ENCODE data around the gene CYB561D2.

CYB561D2 gene

GRCh38 chr3:50365080-50365841, 14.6 kb downstream of the CYB561D2 start:
- peak; percentile 78 for DNase-seq (ENCODE audit: low spot score)

- no peak for DNase-seq (ENCODE audit: low spot score)
These were observed 15.2 kb downstream of the CYB561D2 start for GRCh38 chr3:50365842-50366220.

GRCh38 chr3:50369012-50369670, 18.5 kb downstream of the CYB561D2 start:
- DNase-seq (ENCODE audit: low spot score) = no peak

GRCh38 chr3:50370594-50370993, 19.9 kb downstream of the CYB561D2 start:
- peak; percentile 59 for DNase-seq (ENCODE audit: low spot score)

- DNase-seq (ENCODE audit: low spot score) = no peak
These were observed 20.5 kb downstream of the CYB561D2 start for GRCh38 chr3:50371133-50371685.

- DNase-seq (ENCODE audit: low spot score) = peak; percentile 75
These were observed 21.7 kb downstream of the CYB561D2 start for GRCh38 chr3:50372349-50372748.

- peak; percentile 61 for DNase-seq (ENCODE audit: low spot score)
These were observed 22.7 kb downstream of the CYB561D2 start for GRCh38 chr3:50373146-50374051.

- no peak for DNase-seq (ENCODE audit: low spot score)
These were observed 23.9 kb downstream of the CYB561D2 start for GRCh38 chr3:50374363-50375257.

GRCh38 chr3:50375258-50375931, 24.7 kb downstream of the CYB561D2 start:
- DNase-seq (ENCODE audit: low spot score) = no peak

GRCh38 chr3:50378024-50378423, 27.4 kb downstream of the CYB561D2 start:
- no peak for DNase-seq (ENCODE audit: low spot score)

- no peak for DNase-seq (ENCODE audit: low spot score)
These were observed 28.1 kb downstream of the CYB561D2 start for GRCh38 chr3:50378757-50379156.

GRCh38 chr3:50380405-50381085, 29.9 kb downstream of the CYB561D2 start:
- DNase-seq (ENCODE audit: low spot score) = no peak

- DNase-seq (ENCODE audit: low spot score) = peak; percentile 76
These were observed 30.7 kb downstream of the CYB561D2 start for GRCh38 chr3:50381383-50381782.

GRCh38 chr3:50382722-50383121, 32.1 kb downstream of the CYB561D2 start:
- no peak for DNase-seq (ENCODE audit: low spot score)

GRCh38 chr3:50383750-50384149, 33.1 kb downstream of the CYB561D2 start:
- DNase-seq (ENCODE audit: low spot score) = no peak

GRCh38 chr3:50385754-50386153, 35.1 kb downstream of the CYB561D2 start:
- no peak for DNase-seq (ENCODE audit: low spot score)

GRCh38 chr3:50388016-50388719, 37.5 kb downstream of the CYB561D2 start:
- DNase-seq (ENCODE audit: low spot score) = peak; percentile 62

GRCh38 chr3:50388720-50389413, 38.2 kb downstream of the CYB561D2 start:
- no peak for DNase-seq (ENCODE audit: low spot score)
